SH-SY5Y (cell line): ENCODE results near the gene DIS3L2.

Source experiments
- GATA2 ChIP-seq: IDR thresholded peaks from 2 replicates; pipeline ENCODE4 v1.6.1; 2011; ENCODE audit warnings: mild to moderate bottlenecking, low read depth, low read length
- GATA3 ChIP-seq: IDR thresholded peaks from 2 replicates; pipeline ENCODE4 v1.6.1; 2011; ENCODE audit warnings: low read depth, mild to moderate bottlenecking, low read length, moderate library complexity

- TF ChIP-seq GATA3 (no peak), GATA2 (no peak)
Measured at GRCh38 chr2:232075080-232075479, 113.6 kb downstream of the DIS3L2 start.
